ENCODE data around the gene DYNLT1.

GRCh38 chr6:158647501-158647900 is 3.0 kb upstream of the DYNLT1 start:
- TF ChIP-seq CTCF (IDR thresholded peaks at IDR 0.05) (no peak), POLR2A (IDR thresholded peaks at IDR 0.05) (no peak)

Measured in adrenal gland (tissue), 5 donors.